Ovary (tissue), 9 donors: ENCODE measurements around the gene LRMDA. TPM values are rescaled to one million over a fixed set of nuclear protein-coding genes. Genes with fewer than 3 reads are reported as not detected.

Experiments used
- DNase-seq, 5 donors: peaks; one replicate each; pipeline ENCODE4 v3.0.0-alpha.2; 2019 to 2020
- H3K27ac ChIP-seq, 2 donors: fragments of 200-600 bp; one replicate each; pipeline versions ENCODE4 v1.5.1 to v1.8.0; 2019 to 2022
- H3K27me3 ChIP-seq: fragments of 200-600 bp; one replicate; pipeline ENCODE4 v1.8.0; 2022
- H3K36me3 ChIP-seq: fragments of 200-600 bp; sonication (generic); one replicate; pipeline ENCODE4 v1.5.1; 2019
- H3K4me1 ChIP-seq: one replicate; pipeline ENCODE4 v1.8.1; 2013; ENCODE audit warnings: mild to moderate bottlenecking, moderate library complexity; ENCODE audit not compliant: insufficient read depth
- H3K4me3 ChIP-seq: fragments of 200-600 bp; sonication (generic); one replicate; pipeline ENCODE4 v1.5.1; 2017
- H3K9me3 ChIP-seq, 2 donors: fragments of 200-600 bp in 1 of 2; sonication (generic) in 1 of 2; one replicate each; pipeline versions ENCODE4 v1.5.1 to v1.8.1; 2013 to 2019; ENCODE audit warnings: mild to moderate bottlenecking in 1 of 2, moderate library complexity in 1 of 2
- EP300 ChIP-seq: sonication (generic); formaldehyde crosslinking; IDR thresholded peaks from one replicate; pipeline ENCODE4 v1.6.1; 2017; ENCODE audit warnings: antibody characterized with exemption
- POLR2A ChIP-seq: fragments of 450-650 bp; IDR thresholded peaks from one replicate; pipeline ENCODE4 v1.6.1; 2017; ENCODE audit warnings: antibody characterized with exemption, mild to moderate bottlenecking, moderate library complexity
- WGBS, 3 donors: extraction: QIAGEN DNeasy Blood & Tissue Kit in 1 of 3; methylation state at CpG; one replicate each; pipeline versions ENCODE4 v1.1.5 to v1.1.7; 2013 to 2017; 5-methylcytosine and 5-hydroxymethylcytosine counted together
- intact Hi-C, 4 donors: fragments of 100-400 bp; cut with DNase I; formaldehyde crosslinking; loops; one replicate each; pipeline versions ENCODE4 v1.11.0 to v1.15.1; 2022 to 2023
- polyA plus RNA-seq, 2 donors: library from polyadenylated mRNA; stranded (reverse); fragments of 200-250 nt in 1 of 2; fragments of 350-450 nt in 1 of 2; fragmentation: Illumina TruSeq in 1 of 2; extraction: RNeasy Lipid Tissue Mini Kit (QIAGEN cat#74804) in 1 of 2; gene quantifications; one replicate each; pipeline ENCODE4 v1.2.3, GENCODE V29; 2013 to 2014
- total RNA-seq, 7 donors: library from RNA; depleted of rRNA in 2 of 7; stranded (reverse); fragments of >200 nt in 2 of 7; fragmentation: NEBNext Ultra II Directional in 3 of 7; extraction: Animal tissue kit (Norgen Biotek cat#: 25700) in 3 of 7; gene quantifications; one replicate each; pipeline versions ENCODE4 v1.1.0 to v1.2.4, GENCODE V29; 2016 to 2023
- TF ChIP-seq, protein P1 (sequence below), 3 donors: fragments of 450-650 bp in 2 of 3; fragments of 200-600 bp in 1 of 3; IDR thresholded peaks; one replicate each; pipeline versions ENCODE4 v1.5.1 to v1.8.0; 2016 to 2022; ENCODE audit warnings: antibody characterized with exemption in 3 of 3, mild to moderate bottlenecking in 1 of 3
- donor health status: DM: no; HTN: no; CAD: no; lungs with moderate emphysema.
- donor health status: DM: no; HTN: no; CAD: no.
- donor health status: Bipolar disorder and iron deficiency.
- donor health status: DM: yes; HTN: yes; CAD: no.
- donor health status: DM: no; HTN: no; CAD: no.
- donor health status: DM: yes; HTN: yes; CAD: no.

LRMDA gene
- total and polyA plus RNA-seq, 9 donors, result 14.8 to 30.7 (median 22.9) TPM

- TF ChIP-seq EP300 (no peak), POLR2A (no peak)
- TF ChIP-seq, protein P1, sequence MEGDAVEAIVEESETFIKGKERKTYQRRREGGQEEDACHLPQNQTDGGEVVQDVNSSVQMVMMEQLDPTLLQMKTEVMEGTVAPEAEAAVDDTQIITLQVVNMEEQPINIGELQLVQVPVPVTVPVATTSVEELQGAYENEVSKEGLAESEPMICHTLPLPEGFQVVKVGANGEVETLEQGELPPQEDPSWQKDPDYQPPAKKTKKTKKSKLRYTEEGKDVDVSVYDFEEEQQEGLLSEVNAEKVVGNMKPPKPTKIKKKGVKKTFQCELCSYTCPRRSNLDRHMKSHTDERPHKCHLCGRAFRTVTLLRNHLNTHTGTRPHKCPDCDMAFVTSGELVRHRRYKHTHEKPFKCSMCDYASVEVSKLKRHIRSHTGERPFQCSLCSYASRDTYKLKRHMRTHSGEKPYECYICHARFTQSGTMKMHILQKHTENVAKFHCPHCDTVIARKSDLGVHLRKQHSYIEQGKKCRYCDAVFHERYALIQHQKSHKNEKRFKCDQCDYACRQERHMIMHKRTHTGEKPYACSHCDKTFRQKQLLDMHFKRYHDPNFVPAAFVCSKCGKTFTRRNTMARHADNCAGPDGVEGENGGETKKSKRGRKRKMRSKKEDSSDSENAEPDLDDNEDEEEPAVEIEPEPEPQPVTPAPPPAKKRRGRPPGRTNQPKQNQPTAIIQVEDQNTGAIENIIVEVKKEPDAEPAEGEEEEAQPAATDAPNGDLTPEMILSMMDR (IDR thresholded peaks at IDR 0.05), result no peak
- Histone ChIP-seq H3K4me3 (no peak overlapping the region), H3K4me1 (no peaks in the 10 kb centered on the region), H3K9me3 (no peaks in the 10 kb centered on the region), H3K27me3 (no peaks in the 10 kb centered on the region), H3K36me3 (no peaks in the 10 kb centered on the region), H3K27ac (no peak overlapping the region)
- WGBS, 3 donors, result 92 to 95% (median 94%) methylated on average over 3 of the region's 3 CpGs
- intact Hi-C loops, result no loop called here
- no peak for DNase-seq
Measured at GRCh38 chr10:76393875-76394706, 962.7 kb downstream of the LRMDA start.

DNA sequence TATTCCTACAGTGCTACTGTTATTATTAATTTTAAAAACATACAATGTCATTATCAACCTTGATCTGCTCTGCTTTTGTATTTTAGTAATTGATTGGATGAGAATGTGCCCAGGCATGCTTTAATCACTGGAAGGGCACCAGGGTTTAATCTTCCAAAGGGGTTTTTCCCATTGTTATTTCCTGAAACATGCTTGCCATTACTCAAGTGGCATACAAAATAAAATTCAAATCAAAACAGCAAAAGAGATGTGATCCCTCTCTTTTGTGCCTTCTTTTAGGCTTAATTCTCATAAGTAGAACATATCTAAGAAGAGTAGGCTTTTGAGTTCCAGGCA lies 963.3 kb downstream of the LRMDA start:
- no peak for DNase-seq
- H3K4me1 ChIP-seq, result no peaks in the 10 kb centered on the region
- H3K27ac ChIP-seq, result no peak overlapping the region
- H3K4me3 ChIP-seq, result no peak overlapping the region
- no peaks in the 10 kb centered on the region for H3K36me3 ChIP-seq
- intact Hi-C loops, result no loop called here
- no peaks in the 10 kb centered on the region for H3K27me3 ChIP-seq
- no peaks in the 10 kb centered on the region for H3K9me3 ChIP-seq
- TF ChIP-seq POLR2A, result no peak
- TF ChIP-seq, protein P1 (IDR thresholded peaks at IDR 0.05), result no peak
- no peak for TF ChIP-seq EP300

DNA sequence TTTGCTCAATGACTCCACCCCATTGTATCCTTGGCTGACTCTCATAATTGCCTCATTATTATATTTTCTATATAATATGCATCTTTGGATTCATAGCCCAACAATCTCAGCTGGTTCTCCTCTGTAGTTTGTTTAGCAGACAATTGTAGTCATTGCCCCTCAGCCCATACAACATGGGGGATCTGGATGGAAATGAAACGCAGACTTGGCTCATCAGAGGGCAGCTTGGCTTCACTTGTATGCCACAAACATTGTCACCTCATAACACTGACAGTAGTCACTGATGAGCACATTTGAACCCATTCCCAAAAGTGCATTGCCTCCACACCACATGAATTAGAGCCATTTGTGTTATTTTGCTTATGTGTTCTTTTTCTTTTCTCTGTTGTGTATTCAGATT lies 963.8 kb downstream of the LRMDA start:
- Histone ChIP-seq H3K4me3 (no peak overlapping the region), H3K4me1 (no peaks in the 10 kb centered on the region), H3K27me3 (no peaks in the 10 kb centered on the region), H3K27ac (no peak overlapping the region), H3K9me3 (no peaks in the 10 kb centered on the region), H3K36me3 (no peaks in the 10 kb centered on the region)
- 90 to 100% (median 98%) methylated on average over 1 of the region's 1 CpG for WGBS, 3 donors
- DNase-seq, result no peak
- intact Hi-C loops, result no loop called here
- no peak for TF ChIP-seq EP300
- no peak for TF ChIP-seq POLR2A
- TF ChIP-seq, protein P1 (IDR thresholded peaks at IDR 0.05), result no peak

DNA sequence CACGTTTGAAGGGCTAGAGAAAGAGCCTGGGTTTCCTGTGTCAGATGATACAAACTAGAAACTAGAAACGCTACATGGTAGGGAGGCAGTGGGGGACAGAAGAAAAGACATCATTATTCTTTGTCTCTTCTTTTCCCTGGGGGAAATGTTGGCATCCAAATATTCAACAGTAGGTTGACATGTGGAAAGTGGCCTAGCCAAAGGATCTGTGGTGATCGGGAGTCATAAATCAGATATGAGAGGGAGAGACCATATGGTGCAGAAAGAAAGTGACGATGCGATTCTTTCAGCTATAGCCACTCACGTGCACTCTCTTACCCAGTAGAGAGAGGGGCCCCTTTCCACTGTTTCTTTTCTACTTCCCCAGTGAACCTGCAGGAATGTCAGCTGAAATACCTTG lies 964.7 kb downstream of the LRMDA start:
- 89 to 94% (median 92%) methylated on average over 6 of the region's 6 CpGs for WGBS, 3 donors
- Histone ChIP-seq H3K9me3 (no peaks in the 10 kb centered on the region), H3K36me3 (no peaks in the 10 kb centered on the region), H3K27me3 (no peaks in the 10 kb centered on the region), H3K27ac (no peak overlapping the region), H3K4me3 (no peak overlapping the region), H3K4me1 (no peaks in the 10 kb centered on the region)
- intact Hi-C loops, result no loop called here
- DNase-seq, result no peak
- no peak for TF ChIP-seq EP300
- TF ChIP-seq POLR2A, result no peak
- TF ChIP-seq, protein P1 (IDR thresholded peaks at IDR 0.05), result no peak
